ENCODE measurements around the gene PAH. TPM values are rescaled to one million over a fixed set of nuclear protein-coding genes. Genes with fewer than 3 reads are reported as not detected.

Gene PAH
- total RNA-seq, 3 donors from 2014 or later = not detected

DNA sequence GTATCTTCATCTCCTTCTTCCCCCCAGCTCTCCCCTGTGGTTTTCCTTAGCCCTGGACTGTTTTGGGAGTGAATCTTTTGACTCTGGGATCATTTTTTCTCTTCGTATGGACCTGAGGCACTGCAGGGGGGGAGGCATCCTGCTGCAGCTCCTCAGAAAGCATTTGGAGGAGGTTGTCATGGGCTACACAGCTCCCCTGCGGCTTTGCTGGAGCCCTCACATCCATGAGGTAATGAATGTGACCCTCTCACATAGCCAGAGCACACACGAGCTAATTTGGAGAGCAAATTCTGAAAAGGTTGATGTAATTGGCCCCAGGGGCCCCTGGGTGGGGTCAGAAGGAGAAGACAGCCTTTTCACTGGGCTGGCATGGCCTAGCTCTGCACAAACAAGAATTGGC is 110.9 kb downstream of the PAH start:
- Histone ChIP-seq H3K4me3 (no peak overlapping the region), H3K9me3 (no peaks in the 10 kb centered on the region), H3K36me3 (ENCODE audit: low read depth) (no peaks in the 10 kb centered on the region), H3K4me1 (ENCODE audit: low read depth) (no peaks in the 10 kb centered on the region)
- no peak for TF ChIP-seq CTCF (IDR thresholded peaks at IDR 0.05)
- intact Hi-C loops (cut with DNase I, micrococcal nuclease) = no loop called here
- no peak for DNase-seq
- no peak for ATAC-seq

DNA sequence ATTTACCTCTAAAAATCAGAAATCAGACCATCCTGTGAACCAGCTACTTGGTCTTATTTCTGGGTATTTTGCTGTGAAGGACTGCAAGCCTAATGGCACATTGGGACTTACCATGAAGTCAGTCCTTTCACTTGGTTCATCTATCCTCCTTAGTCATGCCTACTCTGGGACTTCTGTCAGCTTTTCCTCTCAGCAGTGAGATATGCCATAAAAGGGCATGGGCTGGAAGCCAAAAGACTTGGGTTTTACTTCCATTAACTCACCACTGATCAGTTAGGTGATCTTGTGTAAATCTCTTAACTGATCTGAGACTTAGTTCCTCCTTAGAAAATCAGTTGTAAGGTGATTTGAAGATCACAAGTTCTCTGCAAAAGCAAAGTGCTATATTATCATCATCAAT is 116.5 kb downstream of the PAH start:
- Histone ChIP-seq H3K36me3 (ENCODE audit: low read depth) (no peaks in the 10 kb centered on the region), H3K4me3 (no peak overlapping the region), H3K4me1 (ENCODE audit: low read depth) (no peaks in the 10 kb centered on the region), H3K9me3 (no peaks in the 10 kb centered on the region)
- DNase-seq (no peak), ATAC-seq (no peak)
- intact Hi-C loops (cut with DNase I, micrococcal nuclease) = no loop called here
- no peak for TF ChIP-seq CTCF (IDR thresholded peaks at IDR 0.05)

DNA sequence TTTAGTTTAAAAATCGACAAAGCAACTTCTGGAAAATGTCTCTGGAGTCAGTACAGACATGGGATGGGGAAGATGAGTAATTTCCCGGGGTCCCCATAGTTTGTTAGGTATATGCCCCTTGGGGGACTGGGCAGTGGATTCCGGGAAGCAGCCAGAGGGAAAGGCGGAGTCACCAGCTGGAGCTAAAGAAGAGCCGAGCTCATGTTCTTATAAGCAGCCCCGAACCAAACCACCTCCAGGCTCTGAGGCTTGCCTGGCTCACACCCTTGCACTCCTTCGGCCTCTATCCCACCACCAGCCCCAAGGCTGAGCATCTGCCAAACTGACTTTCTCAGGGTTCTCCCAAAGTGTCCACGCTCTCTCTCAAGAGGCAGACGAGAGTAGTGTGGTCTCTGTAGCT is 117.8 kb downstream of the PAH start:
- ATAC-seq = no peak
- H3K9me3 ChIP-seq = no peaks in the 10 kb centered on the region
- no peak for DNase-seq
- no peaks in the 10 kb centered on the region for H3K36me3 ChIP-seq (ENCODE audit: low read depth)
- H3K4me3 ChIP-seq = no peak overlapping the region
- TF ChIP-seq CTCF (IDR thresholded peaks at IDR 0.05) = no peak
- no peaks in the 10 kb centered on the region for H3K4me1 ChIP-seq (ENCODE audit: low read depth)
- intact Hi-C loops (cut with DNase I, micrococcal nuclease) = no loop called here

DNA sequence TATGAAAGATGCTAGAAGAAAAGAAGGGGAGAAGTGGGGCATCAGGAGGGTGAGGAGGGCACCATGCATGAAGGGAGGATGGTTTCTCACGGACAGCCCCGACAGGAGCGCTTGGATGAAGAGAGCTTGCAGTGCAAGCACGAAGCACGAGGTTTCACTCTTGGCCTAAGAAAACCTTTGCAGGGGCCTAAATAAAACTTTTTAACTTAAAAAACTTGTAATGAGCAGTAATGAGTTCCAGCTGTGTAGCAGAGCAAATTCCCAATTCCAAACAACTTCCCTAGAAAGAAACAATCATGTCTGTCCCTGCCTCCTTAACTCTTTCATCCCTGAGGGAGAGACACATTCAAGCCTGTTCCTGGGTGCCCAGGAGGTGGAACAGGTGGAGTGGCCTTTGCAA is 119.5 kb downstream of the PAH start:
- H3K4me1 ChIP-seq (ENCODE audit: low read depth) = no peaks in the 10 kb centered on the region
- no peak overlapping the region for H3K4me3 ChIP-seq
- intact Hi-C loops (cut with DNase I, micrococcal nuclease) = no loop called here
- no peak for ATAC-seq
- H3K36me3 ChIP-seq (ENCODE audit: low read depth) = no peaks in the 10 kb centered on the region
- no peak for DNase-seq
- no peak for TF ChIP-seq CTCF (IDR thresholded peaks at IDR 0.05)
- H3K9me3 ChIP-seq = no peaks in the 10 kb centered on the region

DNA sequence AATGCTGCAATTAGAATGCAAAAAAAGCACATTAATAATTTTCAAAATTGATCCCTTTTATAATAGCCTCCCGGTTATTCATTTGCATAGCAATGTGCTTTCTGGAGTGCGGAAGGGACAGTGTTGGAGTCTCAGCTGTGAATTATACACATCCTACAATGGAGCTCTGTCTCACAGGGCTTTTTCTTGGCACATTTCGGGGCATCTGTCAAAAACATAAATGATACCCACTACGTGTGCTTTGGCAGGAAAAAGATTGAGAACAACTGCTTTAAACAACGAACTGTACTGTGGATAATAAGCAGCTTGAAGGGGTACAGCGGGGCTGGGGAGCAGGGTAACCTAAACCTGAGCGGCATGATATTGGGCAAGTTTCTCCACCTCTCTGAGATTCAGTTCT is 123.1 kb downstream of the PAH start:
- H3K4me1 ChIP-seq (ENCODE audit: low read depth) = no peaks in the 10 kb centered on the region
- no peak overlapping the region for H3K4me3 ChIP-seq
- intact Hi-C loops (cut with DNase I, micrococcal nuclease) = no loop called here
- no peaks in the 10 kb centered on the region for H3K9me3 ChIP-seq
- DNase-seq = no peak
- TF ChIP-seq CTCF (IDR thresholded peaks at IDR 0.05) = no peak
- no peaks in the 10 kb centered on the region for H3K36me3 ChIP-seq (ENCODE audit: low read depth)
- ATAC-seq = no peak

Other genes starting within 250 kb of the PAH start
- under 1 TPM in 1 of 3 donors, not detected in 2; 0.16 TPM for gene ASCL1, start 40.4 kb upstream of the PAH start, total RNA-seq

Measured in mucosa of descending colon (tissue), 3 donors.